B cell (primary cell): ENCODE results near the gene AP4E1. TPM values are rescaled to one million over a fixed set of nuclear protein-coding genes. Genes with fewer than 3 reads are reported as not detected.

Source experiments
- ATAC-seq: fragments of 200-7000 bp; cut with Tn5 transposase; one replicate; pipeline ENCODE4 v1.10.0; 2021; ENCODE audit warnings: low read depth, mild to moderate bottlenecking, moderate number of reproducible peaks, moderate library complexity
- CTCF ChIA-PET: fragments of 350-600 bp; sonication (Branson Sonifier 250); formaldehyde crosslinking; loops from one replicate; lab custom pipeline; 2021; ENCODE audit warnings: antibody characterized with exemption, inconsistent platforms; lab: Charles Lee
- POLR2A ChIA-PET: fragments of 350-600 bp; sonication (Branson Sonifier 250); formaldehyde crosslinking; loops from one replicate; lab custom pipeline; 2021; ENCODE audit warnings: antibody characterized with exemption; lab: Charles Lee
- DNase-seq: peaks from one replicate; pipeline ENCODE4 v3.0.0; 2013
- H2AFZ ChIP-seq: 2 replicates; pipeline ENCODE4 v1.6.1; 2012; ENCODE audit warnings: mild to moderate bottlenecking, low read depth, low read length; ENCODE audit not compliant: insufficient read depth, poor library complexity, severe bottlenecking
- H3K27ac ChIP-seq, 2 donors: 1 replicate in 1 of 2; 2 replicates in 1 of 2; pipeline ENCODE4 v1.5.1; 2012 to 2013; ENCODE audit warnings: low read length in 2 of 2, mild to moderate bottlenecking in 2 of 2, moderate library complexity in 1 of 2
- H3K27me3 ChIP-seq, 4 experiments: fragments of 200-600 bp in 1 of 4; sonication (generic) in 1 of 4; replicated peaks in 1 of 4; 1 replicate in 2 of 4; 2 replicates in 2 of 4; pipeline versions ENCODE4 v1.6.1 to v1.7.0; 2013 to 2016; ENCODE audit warnings: low read length in 3 of 4, mild to moderate bottlenecking in 2 of 4, mixed read lengths in 1 of 4, moderate library complexity in 1 of 4; ENCODE audit not compliant: insufficient read depth in 4 of 4, control insufficient read depth in 3 of 4; ENCODE audit errors: control extremely low read depth in 1 of 4
- H3K36me3 ChIP-seq, 2 experiments: replicated peaks in 1 of 2; 1 replicate in 1 of 2; 2 replicates in 1 of 2; pipeline versions ENCODE4 v1.6.1 to v1.7.1; 2013; ENCODE audit warnings: low read length in 1 of 2; ENCODE audit not compliant: insufficient read depth in 2 of 2, control insufficient read depth in 1 of 2; ENCODE audit errors: control extremely low read depth in 1 of 2, extremely low read depth in 1 of 2
- H3K4me1 ChIP-seq, 2 donors: fragments of 200-600 bp in 1 of 2; sonication (generic) in 1 of 2; 1 replicate in 1 of 2; 2 replicates in 1 of 2; pipeline versions ENCODE4 v1.5.1 to v1.6.1; 2013 to 2017; ENCODE audit warnings: low read length in 2 of 2; ENCODE audit not compliant: control insufficient read depth in 2 of 2, insufficient read depth in 2 of 2
- H3K4me2 ChIP-seq: replicated peaks from 2 replicates; pipeline ENCODE3; 2012; ENCODE audit warnings: mild to moderate bottlenecking, low read depth, low read length; ENCODE audit not compliant: poor library complexity, severe bottlenecking
- H3K4me3 ChIP-seq, 5 experiments: fragments of 200-600 bp in 1 of 5; sonication (generic) in 1 of 5; 1 replicate in 3 of 5; 2 replicates in 2 of 5; pipeline versions ENCODE4 v1.5.1 to v1.7.0; 2011 to 2016; ENCODE audit warnings: low read length in 4 of 5, mild to moderate bottlenecking in 4 of 5, low read depth in 2 of 5, control low read depth in 1 of 5, moderate library complexity in 1 of 5; ENCODE audit not compliant: insufficient read depth in 1 of 5; ENCODE audit errors: control extremely low read depth in 1 of 5, extremely low read depth in 1 of 5
- H3K79me2 ChIP-seq: fragments of 200-600 bp; sonication (generic); one replicate; pipeline ENCODE4 v1.6.0; 2016; ENCODE audit warnings: low read length; ENCODE audit not compliant: control insufficient read depth, insufficient read depth
- H3K9ac ChIP-seq: fragments of 200-600 bp; sonication (generic); 2 replicates; pipeline ENCODE4 v1.6.1; 2017; ENCODE audit warnings: mild to moderate bottlenecking, low read length, moderate library complexity
- H3K9me3 ChIP-seq, 3 donors: one replicate each; pipeline versions ENCODE4 v1.6.1 to v1.7.1; 2013; ENCODE audit warnings: low read length in 2 of 3; ENCODE audit not compliant: control insufficient read depth in 2 of 3, insufficient read depth in 1 of 3; ENCODE audit errors: control extremely low read depth in 1 of 3
- H4K20me1 ChIP-seq: 2 replicates; pipeline ENCODE4 v1.6.0; 2012; ENCODE audit warnings: mild to moderate bottlenecking, low read length; ENCODE audit not compliant: insufficient read depth, control insufficient read depth, poor library complexity, severe bottlenecking
- H3K27ac Mint-ChIP-seq: one replicate; pipeline ENCODE4 v1.8.0; 2021; ENCODE audit warnings: mixed read lengths
- H3K27me3 Mint-ChIP-seq: one replicate; pipeline ENCODE4 v1.8.0; 2021; ENCODE audit warnings: mixed read lengths
- H3K4me1 Mint-ChIP-seq: one replicate; pipeline ENCODE4 v1.8.0; 2021; ENCODE audit warnings: mixed read lengths
- H3K4me3 Mint-ChIP-seq: one replicate; pipeline ENCODE4 v1.8.0; 2021; ENCODE audit warnings: mixed read lengths
- H3K9me3 Mint-ChIP-seq: one replicate; pipeline ENCODE4 v1.8.0; 2022; ENCODE audit warnings: mixed read lengths; ENCODE audit not compliant: insufficient read depth
- CTCF ChIP-seq: fragments of 200-600 bp; IDR thresholded peaks from one replicate; pipeline ENCODE4 v1.8.0; 2022; ENCODE audit warnings: antibody characterized with exemption, mild to moderate bottlenecking
- EZH2 ChIP-seq: IDR thresholded peaks from 2 replicates; pipeline ENCODE4 v1.6.1; 2012; ENCODE audit warnings: borderline replicate concordance, low read depth, mild to moderate bottlenecking, moderate library complexity, low read length; ENCODE audit not compliant: insufficient read depth, poor library complexity, severe bottlenecking
- WGBS: methylation state at CpG from one replicate; pipeline ENCODE4 v1.1.5; 2013; ENCODE audit warnings: missing lambda C conversion rate; ENCODE audit not compliant: insufficient coverage; 5-methylcytosine and 5-hydroxymethylcytosine counted together
- intact Hi-C: fragments of 100-400 bp; cut with micrococcal nuclease; formaldehyde crosslinking; loops from one replicate; pipeline ENCODE4 v1.10.0; 2022
- polyA plus RNA-seq: library from polyadenylated mRNA; depleted of rRNA; stranded (reverse); fragments of >200 nt; gene quantifications from 2 replicates; pipeline ENCODE4 v1.2.3, GENCODE V29; 2012
- total RNA-seq, 2 donors: library from RNA; stranded (reverse); fragments of 120-200 nt in 1 of 2; gene quantifications; 1 replicate in 1 of 2; 2 replicates in 1 of 2; pipeline versions ENCODE4 v1.2.3 to v1.2.4, GENCODE V29; 2013 to 2022

AP4E1 gene
- total and polyA plus RNA-seq, 2 donors (not counting 1 experiment from before 2014, with no cell fraction given), result 2.8 to 12.0 TPM

DNA sequence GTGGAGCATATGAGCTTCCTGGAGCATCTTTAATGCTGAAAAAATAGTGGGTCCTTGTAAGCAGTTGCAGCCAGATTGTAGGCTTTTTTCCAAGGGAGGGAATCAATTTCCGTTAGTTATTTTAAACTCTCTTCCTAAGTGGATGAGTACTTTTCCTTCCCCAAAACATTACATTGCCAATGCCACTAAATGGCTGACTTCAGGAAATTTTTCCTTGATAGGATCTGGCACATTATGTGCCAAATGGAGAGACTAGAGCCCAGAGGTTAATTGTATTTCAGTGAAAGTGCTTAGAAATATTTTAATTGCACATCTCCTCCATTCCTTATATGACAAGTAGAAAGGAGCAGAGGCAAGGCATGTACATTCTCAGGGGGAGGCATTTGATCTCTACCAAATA lies 102.7 kb downstream of the AP4E1 start:
- H4K20me1 ChIP-seq, result no peaks in the 10 kb centered on the region
- no peaks in the 10 kb centered on the region for H3K27me3 ChIP-seq
- ChIA-PET CTCF (no interaction called here), POLR2A (no interaction called here)
- H3K27ac ChIP-seq, result no peak overlapping the region
- no peaks in the 10 kb centered on the region for H3K4me1 ChIP-seq
- no peak overlapping the region for H3K9ac ChIP-seq
- H3K9me3 ChIP-seq, result peaks cover 0 to 4% (median 1%) of the 10 kb centered on the region in 3 donors
- H3K36me3 ChIP-seq, result peaks cover 0 to 6% of the 10 kb centered on the region in 2 experiments
- no peaks in the 10 kb centered on the region for H3K4me1 Mint-ChIP-seq
- no peaks in the 10 kb centered on the region for H3K27me3 Mint-ChIP-seq
- no peak for DNase-seq
- H3K9me3 Mint-ChIP-seq, result peaks cover 14% of the 10 kb centered on the region
- H3K4me2 ChIP-seq, result no peak overlapping the region
- WGBS, result no CpG with 5 or more reads among the region's 1 CpG
- ATAC-seq, result no peak
- TF ChIP-seq EZH2 (no peak), CTCF (no peak)
- no peak overlapping the region for H3K4me3 Mint-ChIP-seq
- no peak overlapping the region for H3K4me3 ChIP-seq
- no peak overlapping the region for H2AFZ ChIP-seq
- intact Hi-C loops, result no loop called here
- H3K27ac Mint-ChIP-seq, result no peak overlapping the region
- H3K79me2 ChIP-seq, result no peaks in the 10 kb centered on the region

DNA sequence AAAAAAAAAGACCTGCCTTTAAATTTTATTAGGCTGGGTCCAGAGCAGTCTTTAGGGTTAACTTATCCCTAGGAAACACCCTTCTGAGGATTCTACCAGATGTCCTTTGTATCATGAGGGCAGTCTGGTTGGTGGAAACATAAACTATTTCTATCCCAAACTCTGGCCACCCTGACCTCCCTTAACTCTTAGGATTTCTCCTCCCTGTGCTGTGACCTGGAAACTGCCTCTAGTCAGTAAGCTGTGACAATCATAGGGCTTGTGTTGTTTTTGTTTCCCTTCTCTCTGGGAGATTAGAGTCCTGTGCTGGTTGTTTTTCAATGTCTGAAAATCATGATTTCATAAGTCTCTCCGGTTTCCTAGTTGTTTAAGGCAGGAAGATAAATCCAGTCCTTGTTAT lies 108.1 kb downstream of the AP4E1 start:
- Mint-ChIP-seq H3K27me3 (no peaks in the 10 kb centered on the region), H3K4me1 (no peaks in the 10 kb centered on the region), H3K4me3 (no peak overlapping the region), H3K27ac (no peak overlapping the region), H3K9me3 (peaks cover 9% of the 10 kb centered on the region)
- intact Hi-C loops, result no loop called here
- Histone ChIP-seq H3K27ac (no peak overlapping the region), H4K20me1 (no peaks in the 10 kb centered on the region), H3K9me3 (peaks cover 0 to 8% (median 4%) of the 10 kb centered on the region in 3 donors), H3K4me2 (no peak overlapping the region), H3K36me3 (no peaks in the 10 kb centered on the region), H3K4me3 (no peak overlapping the region), H3K4me1 (no peaks in the 10 kb centered on the region), H3K79me2 (no peaks in the 10 kb centered on the region), H3K9ac (no peak overlapping the region), H3K27me3 (no peaks in the 10 kb centered on the region), H2AFZ (no peak overlapping the region)
- ATAC-seq (no peak), DNase-seq (no peak)
- TF ChIP-seq CTCF, result no peak
- no peak for TF ChIP-seq EZH2
- no CpG with 5 or more reads among the region's 1 CpG for WGBS
- ChIA-PET POLR2A (no interaction called here), CTCF (no interaction called here)
